NCI-H2227 (cell line): ENCODE results near the gene POLD4.
"Not testable (repeated sequence)": the region's sequence is repeated elsewhere in the genome, so short reads cannot be mapped to it uniquely, and the experiment has no call there.

Experiments
- DNase-seq: peaks from one replicate; lab custom pipeline; 2025; ENCODE audit not compliant: unreplicated experiment; lab: John Stamatoyannopoulos, UW

The POLD4 gene

GRCh38 chr11:67353317-67354074, at the start of gene POLD4:
POLD4 (minus strand) TSS chr11:67353546; CDS start chr11:67353399, 147 bp downstream.
- peak; percentile 94 for DNase-seq

GRCh38 chr11:67403085-67403484, 49.7 kb upstream of the POLD4 start:
- not testable (repeated sequence) for DNase-seq

- DNase-seq = peak; percentile 66
Measured at GRCh38 chr11:67402192-67402839, 49.0 kb upstream of the POLD4 start.

DNA sequence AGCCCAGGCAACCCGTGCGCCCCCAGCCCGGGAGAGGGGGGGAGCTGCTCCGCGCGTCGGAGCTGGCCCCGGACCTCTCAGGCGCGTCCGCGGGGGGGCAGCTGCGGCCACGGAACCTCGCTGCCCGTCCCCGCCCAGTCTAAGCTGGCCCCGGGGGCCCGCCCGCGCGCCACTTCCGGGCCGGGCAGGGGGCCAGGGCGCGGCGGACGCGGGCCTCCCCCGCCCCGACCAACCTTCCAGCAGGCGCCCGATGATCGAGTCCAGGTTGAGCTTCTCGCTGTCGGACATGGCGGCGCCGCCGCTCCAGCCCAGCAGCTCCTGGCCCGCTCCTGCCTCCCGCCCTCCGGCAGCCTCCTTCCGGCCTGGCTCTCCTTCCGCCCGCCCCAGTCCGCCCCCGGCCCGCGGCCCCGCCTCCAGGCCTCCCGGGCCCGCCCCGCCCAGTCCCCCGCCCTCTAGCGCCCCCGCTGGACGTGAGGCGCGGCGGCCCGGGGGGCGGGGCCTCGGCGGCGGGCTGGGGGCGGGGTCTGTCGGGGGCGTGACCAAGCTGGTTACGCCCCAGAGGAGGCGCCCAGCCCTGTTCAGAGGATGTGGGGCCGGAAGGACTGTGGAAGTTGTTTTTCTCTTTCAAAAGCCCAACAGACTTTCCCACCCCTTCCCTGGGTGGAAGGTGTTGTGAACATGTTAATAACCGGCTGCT, 48.3 kb upstream of the POLD4 start, which contains the start of gene PPP1CA:
TSS of gene PPP1CA (minus strand) at position 364 of the 697 bp plus-strand sequence. CDS start at position 288, 76 bp downstream.
- DNase-seq = peak; percentile 92

GRCh38 chr11:67400942-67401494, 47.7 kb upstream of the POLD4 start:
- no peak for DNase-seq

GRCh38 chr11:67400251-67400941, 47.0 kb upstream of the POLD4 start:
- peak; percentile 49 for DNase-seq

DNA sequence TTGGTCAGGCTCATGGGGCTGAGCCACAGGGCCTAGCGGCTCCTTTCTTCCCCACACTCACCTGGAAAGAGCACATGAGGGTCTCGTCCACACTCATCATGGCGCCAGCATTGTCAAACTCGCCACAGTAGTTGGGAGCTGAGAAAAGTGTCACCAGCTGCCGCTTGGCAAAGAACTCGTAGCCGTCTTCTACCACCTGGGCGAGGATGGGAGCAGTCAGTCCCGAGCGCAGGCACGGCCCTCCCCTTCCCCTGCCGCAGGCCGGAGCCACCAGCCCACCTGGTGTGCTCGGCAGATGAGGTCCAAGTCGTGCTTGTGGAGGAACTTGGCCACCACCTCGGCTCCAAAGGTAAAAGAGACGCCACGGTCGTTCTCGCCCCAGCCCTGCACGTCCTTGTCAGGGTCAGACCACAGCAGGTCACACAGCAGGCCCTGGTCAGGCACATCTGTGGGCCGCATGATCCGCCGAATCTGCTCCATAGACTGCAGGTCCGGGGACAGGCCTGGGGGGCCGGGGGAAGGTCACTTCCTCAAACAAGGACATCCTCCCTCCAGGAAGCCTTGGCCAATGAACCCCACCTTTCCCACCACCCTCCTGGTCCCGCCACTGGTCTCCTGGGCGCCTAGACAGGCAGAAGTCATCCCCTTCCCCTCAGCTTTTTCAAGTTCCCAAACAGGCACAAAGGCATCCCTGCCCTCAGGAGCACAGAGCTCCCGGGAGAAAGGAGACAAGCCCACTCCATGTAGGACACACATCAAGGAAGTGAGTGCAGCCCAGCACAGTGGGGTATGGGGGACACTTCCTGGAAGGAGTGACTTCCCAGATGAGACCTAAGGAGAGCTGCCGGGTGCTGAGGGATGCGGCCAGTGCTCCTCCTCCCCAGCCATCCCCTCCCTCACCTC, 45.6 kb upstream of the POLD4 start:
- no peak for DNase-seq

GRCh38 chr11:67397986-67398660, 44.8 kb upstream of the POLD4 start:
- DNase-seq = no peak

DNA sequence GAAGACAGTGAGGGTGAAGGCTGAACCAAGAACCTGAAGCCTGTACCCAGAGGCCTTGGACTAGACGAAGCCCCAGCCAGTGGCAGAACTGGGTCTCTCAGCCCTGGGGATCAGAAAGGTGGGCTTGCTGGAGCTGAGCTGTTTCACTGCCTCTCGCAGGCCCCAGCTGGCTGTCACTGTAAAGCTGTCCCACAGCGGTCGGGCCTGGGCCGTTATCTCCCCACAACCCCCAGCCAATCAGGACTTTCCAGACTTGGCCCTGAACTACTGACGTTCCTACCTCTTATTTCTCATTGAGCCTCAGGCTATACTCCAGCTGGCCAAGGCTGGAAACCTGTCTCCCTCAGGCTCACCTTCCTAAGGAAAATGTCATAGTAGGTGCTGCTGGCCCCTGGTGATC, 44.2 kb upstream of the POLD4 start:
- no peak for DNase-seq

- DNase-seq = no peak
Measured at GRCh38 chr11:67396587-67397389, 43.4 kb upstream of the POLD4 start.

GRCh38 chr11:67396259-67396581, 42.9 kb upstream of the POLD4 start:
- DNase-seq = no peak

GRCh38 chr11:67395555-67396258, 42.4 kb upstream of the POLD4 start:
- DNase-seq = no peak

GRCh38 chr11:67393990-67394389, 40.6 kb upstream of the POLD4 start:
- DNase-seq = no peak

DNA sequence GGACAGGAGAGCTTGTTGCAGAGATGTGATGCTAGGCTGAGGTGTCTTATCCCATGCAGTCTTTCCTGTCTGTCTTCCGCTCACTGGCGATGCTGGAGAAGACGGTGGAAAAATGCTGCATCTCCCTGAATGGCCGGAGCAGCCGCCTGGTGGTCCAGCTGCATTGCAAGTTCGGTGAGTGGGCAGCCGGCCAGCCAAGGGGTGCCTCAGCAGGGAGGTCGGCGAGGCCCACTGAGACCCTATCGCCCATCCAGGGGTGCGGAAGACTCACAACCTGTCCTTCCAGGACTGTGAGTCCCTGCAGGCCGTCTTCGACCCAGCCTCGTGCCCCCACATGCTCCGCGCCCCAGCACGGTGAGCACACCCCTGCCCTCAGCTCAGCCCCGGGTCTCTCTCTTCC, 40.1 kb upstream of the POLD4 start:
- no peak for DNase-seq

- DNase-seq = no peak
Measured at GRCh38 chr11:67392183-67392715, 38.9 kb upstream of the POLD4 start.

- peak; percentile 98 for DNase-seq
Measured at GRCh38 chr11:67391304-67392182, 38.2 kb upstream of the POLD4 start, which contains the start of gene RAD9A. RAD9A (plus strand) TSS chr11:67391986; CDS start chr11:67392045, 59 bp downstream.

GRCh38 chr11:67390947-67391303, 37.6 kb upstream of the POLD4 start:
- no peak for DNase-seq
